ENCODE results near the gene RBMS3. TPM values are rescaled to one million over a fixed set of nuclear protein-coding genes. Genes with fewer than 3 reads are reported as not detected.
A peak's percentile ranks its signal among the peaks of the same experiment; 100 is the strongest.

Gene RBMS3
- total and polyA plus RNA-seq, 2 experiments from 2014 or later, result 3.2 to 7.4 TPM

DNA sequence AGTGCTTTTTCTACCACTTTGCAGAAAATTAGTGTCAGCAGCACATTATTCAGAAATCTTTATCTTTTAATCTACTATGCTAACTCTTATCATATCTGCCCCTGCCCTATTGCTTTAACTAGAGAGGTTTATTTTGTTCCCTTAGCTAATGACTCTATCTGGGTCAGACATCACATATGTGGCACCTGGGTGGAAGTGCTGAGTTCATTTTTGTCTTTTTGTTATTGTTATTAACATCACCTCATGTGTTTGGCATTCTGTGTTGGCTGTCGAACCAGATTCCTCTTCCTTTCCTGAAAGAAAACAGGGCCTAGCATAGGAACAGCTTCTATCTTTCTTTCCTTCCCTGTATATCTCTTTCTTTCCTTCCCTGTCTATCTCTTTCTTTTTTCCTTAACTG is 100.7 kb downstream of the RBMS3 start:
- Mint-ChIP-seq H3K27me3 (ENCODE audit: insufficient read depth, low read depth, poor library complexity) (peaks cover 7% of the 10 kb centered on the region), H3K4me1 (peaks cover 17% of the 10 kb centered on the region), H3K4me3 (no peak overlapping the region), H3K36me3 (ENCODE audit: low read depth) (no peaks in the 10 kb centered on the region), H3K27ac (0 out of 2 replicates have a peak overlapping the region, but pooled peaks have one; percentile 50), H3K9me3 (no peaks in the 10 kb centered on the region)
- TF ChIP-seq, protein P1, sequence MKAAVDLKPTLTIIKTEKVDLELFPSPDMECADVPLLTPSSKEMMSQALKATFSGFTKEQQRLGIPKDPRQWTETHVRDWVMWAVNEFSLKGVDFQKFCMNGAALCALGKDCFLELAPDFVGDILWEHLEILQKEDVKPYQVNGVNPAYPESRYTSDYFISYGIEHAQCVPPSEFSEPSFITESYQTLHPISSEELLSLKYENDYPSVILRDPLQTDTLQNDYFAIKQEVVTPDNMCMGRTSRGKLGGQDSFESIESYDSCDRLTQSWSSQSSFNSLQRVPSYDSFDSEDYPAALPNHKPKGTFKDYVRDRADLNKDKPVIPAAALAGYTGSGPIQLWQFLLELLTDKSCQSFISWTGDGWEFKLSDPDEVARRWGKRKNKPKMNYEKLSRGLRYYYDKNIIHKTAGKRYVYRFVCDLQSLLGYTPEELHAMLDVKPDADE (IDR thresholded peaks at IDR 0.05), result no peak
- no peak for TF ChIP-seq EZH2phosphoT487 (IDR thresholded peaks at IDR 0.05; ENCODE audit: unreplicated experiment)
- no peak for TF ChIP-seq CREB1 (CRISPR knock-in tag; IDR thresholded peaks at IDR 0.05; ENCODE audit: low read depth)
- no peak for TF ChIP-seq JUNB (IDR thresholded peaks at IDR 0.05; ENCODE audit: unreplicated experiment)
- TF ChIP-seq EZH2 (IDR thresholded peaks at IDR 0.05; ENCODE audit: low read depth, unreplicated experiment), result no peak
- TF ChIP-seq, protein P2, sequence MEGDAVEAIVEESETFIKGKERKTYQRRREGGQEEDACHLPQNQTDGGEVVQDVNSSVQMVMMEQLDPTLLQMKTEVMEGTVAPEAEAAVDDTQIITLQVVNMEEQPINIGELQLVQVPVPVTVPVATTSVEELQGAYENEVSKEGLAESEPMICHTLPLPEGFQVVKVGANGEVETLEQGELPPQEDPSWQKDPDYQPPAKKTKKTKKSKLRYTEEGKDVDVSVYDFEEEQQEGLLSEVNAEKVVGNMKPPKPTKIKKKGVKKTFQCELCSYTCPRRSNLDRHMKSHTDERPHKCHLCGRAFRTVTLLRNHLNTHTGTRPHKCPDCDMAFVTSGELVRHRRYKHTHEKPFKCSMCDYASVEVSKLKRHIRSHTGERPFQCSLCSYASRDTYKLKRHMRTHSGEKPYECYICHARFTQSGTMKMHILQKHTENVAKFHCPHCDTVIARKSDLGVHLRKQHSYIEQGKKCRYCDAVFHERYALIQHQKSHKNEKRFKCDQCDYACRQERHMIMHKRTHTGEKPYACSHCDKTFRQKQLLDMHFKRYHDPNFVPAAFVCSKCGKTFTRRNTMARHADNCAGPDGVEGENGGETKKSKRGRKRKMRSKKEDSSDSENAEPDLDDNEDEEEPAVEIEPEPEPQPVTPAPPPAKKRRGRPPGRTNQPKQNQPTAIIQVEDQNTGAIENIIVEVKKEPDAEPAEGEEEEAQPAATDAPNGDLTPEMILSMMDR (conservative IDR thresholded peaks at IDR 0.05; ENCODE audit: low read depth in 2 of 2), result no peak
- no peak for TF ChIP-seq ZNF331 (CRISPR knock-in tag; IDR thresholded peaks at IDR 0.05; ENCODE audit: low read depth)
- TF ChIP-seq NANOG (IDR thresholded peaks at IDR 0.05; ENCODE audit: borderline replicate concordance), result no peak
- TF ChIP-seq, protein P3, sequence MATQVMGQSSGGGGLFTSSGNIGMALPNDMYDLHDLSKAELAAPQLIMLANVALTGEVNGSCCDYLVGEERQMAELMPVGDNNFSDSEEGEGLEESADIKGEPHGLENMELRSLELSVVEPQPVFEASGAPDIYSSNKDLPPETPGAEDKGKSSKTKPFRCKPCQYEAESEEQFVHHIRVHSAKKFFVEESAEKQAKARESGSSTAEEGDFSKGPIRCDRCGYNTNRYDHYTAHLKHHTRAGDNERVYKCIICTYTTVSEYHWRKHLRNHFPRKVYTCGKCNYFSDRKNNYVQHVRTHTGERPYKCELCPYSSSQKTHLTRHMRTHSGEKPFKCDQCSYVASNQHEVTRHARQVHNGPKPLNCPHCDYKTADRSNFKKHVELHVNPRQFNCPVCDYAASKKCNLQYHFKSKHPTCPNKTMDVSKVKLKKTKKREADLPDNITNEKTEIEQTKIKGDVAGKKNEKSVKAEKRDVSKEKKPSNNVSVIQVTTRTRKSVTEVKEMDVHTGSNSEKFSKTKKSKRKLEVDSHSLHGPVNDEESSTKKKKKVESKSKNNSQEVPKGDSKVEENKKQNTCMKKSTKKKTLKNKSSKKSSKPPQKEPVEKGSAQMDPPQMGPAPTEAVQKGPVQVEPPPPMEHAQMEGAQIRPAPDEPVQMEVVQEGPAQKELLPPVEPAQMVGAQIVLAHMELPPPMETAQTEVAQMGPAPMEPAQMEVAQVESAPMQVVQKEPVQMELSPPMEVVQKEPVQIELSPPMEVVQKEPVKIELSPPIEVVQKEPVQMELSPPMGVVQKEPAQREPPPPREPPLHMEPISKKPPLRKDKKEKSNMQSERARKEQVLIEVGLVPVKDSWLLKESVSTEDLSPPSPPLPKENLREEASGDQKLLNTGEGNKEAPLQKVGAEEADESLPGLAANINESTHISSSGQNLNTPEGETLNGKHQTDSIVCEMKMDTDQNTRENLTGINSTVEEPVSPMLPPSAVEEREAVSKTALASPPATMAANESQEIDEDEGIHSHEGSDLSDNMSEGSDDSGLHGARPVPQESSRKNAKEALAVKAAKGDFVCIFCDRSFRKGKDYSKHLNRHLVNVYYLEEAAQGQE (IDR thresholded peaks at IDR 0.05; ENCODE audit: unreplicated experiment), result no peak
- TF ChIP-seq, protein P4, sequence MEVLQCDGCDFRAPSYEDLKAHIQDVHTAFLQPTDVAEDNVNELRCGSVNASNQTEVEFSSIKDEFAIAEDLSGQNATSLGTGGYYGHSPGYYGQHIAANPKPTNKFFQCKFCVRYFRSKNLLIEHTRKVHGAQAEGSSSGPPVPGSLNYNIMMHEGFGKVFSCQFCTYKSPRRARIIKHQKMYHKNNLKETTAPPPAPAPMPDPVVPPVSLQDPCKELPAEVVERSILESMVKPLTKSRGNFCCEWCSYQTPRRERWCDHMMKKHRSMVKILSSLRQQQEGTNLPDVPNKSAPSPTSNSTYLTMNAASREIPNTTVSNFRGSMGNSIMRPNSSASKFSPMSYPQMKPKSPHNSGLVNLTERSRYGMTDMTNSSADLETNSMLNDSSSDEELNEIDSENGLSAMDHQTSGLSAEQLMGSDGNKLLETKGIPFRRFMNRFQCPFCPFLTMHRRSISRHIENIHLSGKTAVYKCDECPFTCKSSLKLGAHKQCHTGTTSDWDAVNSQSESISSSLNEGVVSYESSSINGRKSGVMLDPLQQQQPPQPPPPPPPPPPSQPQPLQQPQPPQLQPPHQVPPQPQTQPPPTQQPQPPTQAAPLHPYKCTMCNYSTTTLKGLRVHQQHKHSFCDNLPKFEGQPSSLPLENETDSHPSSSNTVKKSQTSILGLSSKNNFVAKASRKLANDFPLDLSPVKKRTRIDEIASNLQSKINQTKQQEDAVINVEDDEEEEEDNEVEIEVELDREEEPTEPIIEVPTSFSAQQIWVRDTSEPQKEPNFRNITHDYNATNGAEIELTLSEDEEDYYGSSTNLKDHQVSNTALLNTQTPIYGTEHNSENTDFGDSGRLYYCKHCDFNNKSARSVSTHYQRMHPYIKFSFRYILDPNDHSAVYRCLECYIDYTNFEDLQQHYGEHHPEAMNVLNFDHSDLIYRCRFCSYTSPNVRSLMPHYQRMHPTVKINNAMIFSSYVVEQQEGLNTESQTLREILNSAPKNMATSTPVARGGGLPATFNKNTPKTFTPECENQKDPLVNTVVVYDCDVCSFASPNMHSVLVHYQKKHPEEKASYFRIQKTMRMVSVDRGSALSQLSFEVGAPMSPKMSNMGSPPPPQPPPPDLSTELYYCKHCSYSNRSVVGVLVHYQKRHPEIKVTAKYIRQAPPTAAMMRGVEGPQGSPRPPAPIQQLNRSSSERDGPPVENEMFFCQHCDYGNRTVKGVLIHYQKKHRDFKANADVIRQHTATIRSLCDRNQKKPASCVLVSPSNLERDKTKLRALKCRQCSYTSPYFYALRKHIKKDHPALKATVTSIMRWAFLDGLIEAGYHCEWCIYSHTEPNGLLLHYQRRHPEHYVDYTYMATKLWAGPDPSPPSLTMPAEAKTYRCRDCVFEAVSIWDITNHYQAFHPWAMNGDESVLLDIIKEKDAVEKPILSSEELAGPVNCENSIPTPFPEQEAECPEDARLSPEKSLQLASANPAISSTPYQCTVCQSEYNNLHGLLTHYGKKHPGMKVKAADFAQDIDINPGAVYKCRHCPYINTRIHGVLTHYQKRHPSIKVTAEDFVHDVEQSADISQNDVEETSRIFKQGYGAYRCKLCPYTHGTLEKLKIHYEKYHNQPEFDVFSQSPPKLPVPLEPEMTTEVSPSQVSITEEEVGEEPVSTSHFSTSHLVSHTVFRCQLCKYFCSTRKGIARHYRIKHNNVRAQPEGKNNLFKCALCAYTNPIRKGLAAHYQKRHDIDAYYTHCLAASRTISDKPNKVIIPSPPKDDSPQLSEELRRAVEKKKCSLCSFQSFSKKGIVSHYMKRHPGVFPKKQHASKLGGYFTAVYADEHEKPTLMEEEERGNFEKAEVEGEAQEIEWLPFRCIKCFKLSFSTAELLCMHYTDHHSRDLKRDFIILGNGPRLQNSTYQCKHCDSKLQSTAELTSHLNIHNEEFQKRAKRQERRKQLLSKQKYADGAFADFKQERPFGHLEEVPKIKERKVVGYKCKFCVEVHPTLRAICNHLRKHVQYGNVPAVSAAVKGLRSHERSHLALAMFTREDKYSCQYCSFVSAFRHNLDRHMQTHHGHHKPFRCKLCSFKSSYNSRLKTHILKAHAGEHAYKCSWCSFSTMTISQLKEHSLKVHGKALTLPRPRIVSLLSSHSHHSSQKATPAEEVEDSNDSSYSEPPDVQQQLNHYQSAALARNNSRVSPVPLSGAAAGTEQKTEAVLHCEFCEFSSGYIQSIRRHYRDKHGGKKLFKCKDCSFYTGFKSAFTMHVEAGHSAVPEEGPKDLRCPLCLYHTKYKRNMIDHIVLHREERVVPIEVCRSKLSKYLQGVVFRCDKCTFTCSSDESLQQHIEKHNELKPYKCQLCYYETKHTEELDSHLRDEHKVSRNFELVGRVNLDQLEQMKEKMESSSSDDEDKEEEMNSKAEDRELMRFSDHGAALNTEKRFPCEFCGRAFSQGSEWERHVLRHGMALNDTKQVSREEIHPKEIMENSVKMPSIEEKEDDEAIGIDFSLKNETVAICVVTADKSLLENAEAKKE (CRISPR knock-in tag; IDR thresholded peaks at IDR 0.05), result no peak
- TF ChIP-seq STAT1 (IDR thresholded peaks at IDR 0.05; ENCODE audit: unreplicated experiment), result no peak
- no peak for TF ChIP-seq POLR2AphosphoS5 (IDR thresholded peaks at IDR 0.05; ENCODE audit: low read depth)
- no peak for TF ChIP-seq ZNF114 (CRISPR knock-in tag; IDR thresholded peaks at IDR 0.05)
- Histone ChIP-seq H2AFZ (no peak overlapping the region), H3K4me2 (no peak overlapping the region), H3K27ac (ENCODE audit: low read depth) (no peak overlapping the region), H3K79me2 (replicated peaks; ENCODE audit: insufficient read depth) (no peaks in the 10 kb centered on the region), H3K36me3 (ENCODE audit: insufficient read depth) (no peaks in the 10 kb centered on the region), H4K20me1 (replicated peaks; ENCODE audit: insufficient read depth) (no peaks in the 10 kb centered on the region), H3K4me3 (no peak overlapping the region), H3F3A (replicated peaks; ENCODE audit: low read depth) (no peaks in the 10 kb centered on the region), H3K27me3 (ENCODE audit: insufficient read depth) (no peaks in the 10 kb centered on the region), H3K9me2 (ENCODE audit: insufficient read depth) (no peaks in the 10 kb centered on the region), H3K4me1 (ENCODE audit: insufficient read depth) (peaks cover 11% of the 10 kb centered on the region)
- no peak for DNase-seq (ENCODE audit: low spot score)
- no peak for ATAC-seq
